GM20431 (cell line): ENCODE data around the gene ACCS.

Source experiments
- in situ Hi-C: fragments of 300-500 bp; cut with MseI, MboI; formaldehyde crosslinking; loops from one replicate; pipeline ENCODE4 v1.15.0; 2020; ENCODE audit warnings: low sequenced_read_pairs; ENCODE audit not compliant: unreplicated experiment

Gene ACCS

GRCh38 chr11:44036811-44037657, 29.0 kb upstream of the ACCS start:
- in situ Hi-C loops, result no loop called here

- in situ Hi-C loops, result no loop called here
These were observed 28.4 kb upstream of the ACCS start for GRCh38 chr11:44037658-44037998.

DNA sequence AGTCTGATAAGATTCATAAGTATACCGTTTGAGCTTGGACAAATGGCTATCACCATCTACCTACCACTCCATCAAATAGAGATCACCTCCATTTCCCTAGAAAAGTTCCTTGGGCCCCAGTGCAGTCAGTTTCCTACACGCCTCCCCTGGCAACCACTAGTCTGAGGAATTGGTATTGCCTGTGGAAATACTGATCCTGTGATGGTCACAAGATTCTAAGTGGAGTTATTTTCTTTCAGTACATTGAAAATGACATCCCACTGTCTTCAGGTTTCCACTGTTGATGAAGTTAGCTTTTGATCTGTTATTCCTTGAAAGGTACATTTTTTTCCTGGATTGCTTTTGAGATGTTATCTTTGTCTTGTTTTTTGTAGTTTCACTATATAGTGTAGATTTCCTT, 22.9 kb upstream of the ACCS start:
- in situ Hi-C loops, result no loop called here

DNA sequence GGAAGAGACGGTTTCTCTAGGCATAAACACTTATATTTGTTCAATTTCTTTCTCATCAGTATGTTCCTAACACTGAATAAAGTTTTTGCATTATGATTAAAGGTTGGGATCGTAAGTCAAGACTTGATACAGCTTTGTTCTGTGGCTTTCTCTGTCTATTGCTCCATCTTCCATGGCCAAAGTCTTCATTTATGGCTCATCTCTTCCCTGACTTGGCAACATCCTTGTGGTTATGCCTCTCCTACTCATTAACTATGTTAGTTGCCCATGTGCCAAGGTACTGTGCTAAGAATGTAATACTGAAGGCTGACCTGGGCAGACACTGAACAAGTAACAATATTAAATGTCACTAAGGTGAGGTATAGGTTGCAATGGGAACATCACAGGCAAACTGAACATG, 19.9 kb upstream of the ACCS start:
- in situ Hi-C loops, result no loop called here

GRCh38 chr11:44047298-44047697, 18.8 kb upstream of the ACCS start:
- in situ Hi-C loops, result no loop called here

GRCh38 chr11:44047931-44048431, 18.1 kb upstream of the ACCS start, which contains the start of gene ACCSL:
Gene ACCSL (plus strand): TSS chr11:44047981. CDS start chr11:44048037, 56 bp downstream.
- in situ Hi-C loops, result no loop called here

DNA sequence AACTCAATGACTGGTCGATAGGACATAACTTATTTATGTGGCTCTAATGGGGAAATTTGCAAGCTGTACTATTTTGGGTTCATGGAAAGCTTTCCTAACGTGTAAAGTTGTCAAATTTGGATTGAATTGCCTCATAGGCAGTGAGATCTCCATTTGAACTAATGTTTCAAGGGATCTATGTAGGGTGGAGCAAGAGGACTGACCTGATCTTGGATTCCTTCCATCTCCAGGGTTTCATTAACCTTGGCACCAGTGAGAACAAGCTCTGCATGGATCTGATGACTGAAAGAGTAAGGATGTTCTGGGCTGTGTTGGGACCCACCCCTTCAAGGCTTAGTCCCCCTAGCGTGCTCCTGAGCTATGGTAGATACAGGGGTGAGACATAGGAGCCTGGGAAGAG, 16.2 kb upstream of the ACCS start:
- in situ Hi-C loops, result no loop called here

GRCh38 chr11:44051171-44051570, 14.9 kb upstream of the ACCS start:
- in situ Hi-C loops, result no loop called here

- in situ Hi-C loops, result no loop called here
These were observed 8.7 kb upstream of the ACCS start for GRCh38 chr11:44057340-44057739.

GRCh38 chr11:44058275-44058674, 7.8 kb upstream of the ACCS start:
- in situ Hi-C loops, result no loop called here

GRCh38 chr11:44065161-44065661, 859 bp upstream of the ACCS start:
- in situ Hi-C loops, result no loop called here

GRCh38 chr11:44066732-44067141, 667 bp downstream of the ACCS start:
- in situ Hi-C loops, result no loop called here

DNA sequence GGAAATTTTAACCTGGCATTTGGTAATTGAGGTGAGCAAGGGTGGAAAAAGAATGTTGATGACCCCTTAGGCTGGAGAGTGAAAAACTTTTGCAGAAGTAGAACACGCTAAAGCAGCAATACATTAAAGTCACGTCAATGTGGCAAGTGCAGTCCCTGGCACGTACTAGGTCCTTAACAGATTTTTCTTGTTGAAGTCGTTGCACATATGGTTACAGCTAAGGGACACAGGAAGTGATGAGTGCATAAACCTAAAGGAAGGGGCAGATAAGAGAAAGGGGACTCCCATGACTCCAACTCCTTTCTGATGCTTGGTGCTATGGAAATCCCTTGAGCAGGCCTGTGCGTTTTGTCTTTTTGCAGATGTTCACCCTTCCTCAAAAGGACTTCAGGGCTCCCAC, 1.2 kb downstream of the ACCS start:
- in situ Hi-C loops, result no loop called here

- in situ Hi-C loops, result no loop called here
These were observed 2.1 kb downstream of the ACCS start for GRCh38 chr11:44068180-44068579.

DNA sequence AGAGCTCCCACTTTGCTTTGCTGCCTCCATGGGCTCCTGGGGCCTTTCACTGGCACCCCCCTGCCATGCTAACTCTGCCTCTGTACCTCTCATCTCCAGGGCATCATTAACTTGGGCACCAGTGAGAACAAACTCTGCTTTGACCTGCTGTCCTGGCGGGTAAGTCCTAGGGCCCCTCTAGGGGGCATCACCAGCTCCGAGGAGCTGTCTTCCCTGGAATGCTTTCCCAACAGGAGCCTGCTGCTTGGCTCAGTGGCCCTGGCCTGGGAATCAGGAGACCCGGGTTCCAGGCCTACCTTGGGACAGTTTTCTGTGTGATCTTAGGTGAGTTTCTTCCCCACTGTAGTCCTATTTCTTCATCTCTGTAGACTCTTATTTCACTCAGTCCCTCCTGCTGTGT, 5.1 kb downstream of the ACCS start:
- in situ Hi-C loops, result no loop called here

- in situ Hi-C loops, result no loop called here
These were observed 6.9 kb downstream of the ACCS start for GRCh38 chr11:44072757-44073658.

GRCh38 chr11:44078794-44079193, 12.7 kb downstream of the ACCS start:
- in situ Hi-C loops, result no loop called here

- in situ Hi-C loops, result no loop called here
These were observed 13.3 kb downstream of the ACCS start for GRCh38 chr11:44079376-44079775.

DNA sequence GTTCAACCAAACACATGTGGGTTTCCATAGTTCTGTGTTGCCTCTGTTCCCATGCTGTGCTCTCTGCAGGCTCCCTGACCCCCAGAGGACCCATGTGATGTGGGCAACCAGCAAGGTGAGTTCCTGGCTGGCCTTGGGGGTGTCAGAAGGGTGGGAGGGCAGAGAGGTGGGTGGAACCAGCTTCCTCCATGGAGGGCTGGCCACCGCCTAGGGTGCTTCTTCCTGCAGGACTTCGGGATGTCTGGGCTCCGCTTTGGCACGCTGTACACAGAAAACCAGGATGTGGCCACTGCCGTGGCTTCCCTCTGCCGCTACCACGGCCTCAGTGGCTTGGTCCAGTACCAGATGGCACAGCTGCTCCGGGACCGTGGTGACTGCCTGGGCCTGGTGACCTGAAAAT, 14.9 kb downstream of the ACCS start:
- in situ Hi-C loops, result no loop called here

DNA sequence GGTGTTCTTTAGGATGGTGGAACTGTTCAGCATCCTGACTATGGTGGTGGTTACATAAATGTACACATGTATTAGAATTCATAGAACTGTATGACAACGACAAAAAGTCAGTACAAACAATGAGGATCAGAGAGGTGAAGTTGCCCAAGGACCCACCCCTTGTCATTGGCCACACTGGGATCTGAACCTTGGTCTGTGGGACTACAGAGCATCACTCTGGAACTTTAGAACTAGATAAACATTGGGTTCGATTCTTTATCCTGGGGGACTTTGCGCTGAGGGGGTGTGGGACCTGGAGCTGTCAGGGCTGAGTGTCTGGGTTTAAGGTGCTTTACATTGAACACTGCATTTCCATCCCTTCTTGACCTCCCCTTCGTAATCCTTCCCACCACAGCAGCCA, 16.6 kb downstream of the ACCS start:
- in situ Hi-C loops, result no loop called here

GRCh38 chr11:44083433-44083832, 17.4 kb downstream of the ACCS start:
- in situ Hi-C loops, result no loop called here
